HG03196 (cell line): ENCODE results near the gene TRAF2.

Experiments used
- ATAC-seq: cut with Tn5 transposase; IDR thresholded peaks from one replicate; pipeline ENCODE4 v1.9.1; 2021; ENCODE audit not compliant: unreplicated experiment

Gene TRAF2

DNA sequence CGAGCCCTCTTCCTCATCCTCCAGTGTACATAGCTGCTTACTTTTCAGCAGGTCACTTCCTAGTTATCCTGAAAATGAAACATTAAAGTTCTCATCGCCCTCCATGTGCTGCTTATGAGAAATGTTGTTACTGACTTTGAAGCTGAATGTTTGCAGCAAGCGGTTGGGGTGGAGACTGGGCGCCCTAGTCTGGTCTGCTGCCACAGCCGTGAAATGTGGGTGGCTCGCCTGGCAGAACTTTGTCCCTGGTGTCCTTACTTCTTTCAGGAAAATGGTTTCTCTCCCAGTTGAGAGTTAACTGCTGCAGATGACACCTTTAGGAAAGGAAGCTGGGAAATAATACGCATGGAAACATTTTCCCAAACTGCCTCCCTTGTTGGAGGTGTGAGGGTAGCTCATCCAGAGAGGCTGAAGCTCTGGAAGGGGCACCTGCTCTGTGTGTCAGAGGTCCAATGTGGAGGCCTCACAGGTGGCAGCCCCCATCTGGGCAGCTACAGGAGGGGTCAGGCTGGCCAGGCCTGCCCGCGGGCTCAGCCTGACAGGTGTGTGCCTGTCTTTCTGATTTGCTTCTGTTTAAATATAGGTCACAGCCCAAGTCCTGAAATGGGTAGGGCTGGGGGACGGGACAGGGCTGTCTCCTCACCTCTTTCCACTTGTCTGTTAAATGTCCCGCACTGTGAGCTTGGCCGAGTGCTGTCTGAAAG lies 24.0 kb downstream of the TRAF2 start:
- no peak for ATAC-seq

DNA sequence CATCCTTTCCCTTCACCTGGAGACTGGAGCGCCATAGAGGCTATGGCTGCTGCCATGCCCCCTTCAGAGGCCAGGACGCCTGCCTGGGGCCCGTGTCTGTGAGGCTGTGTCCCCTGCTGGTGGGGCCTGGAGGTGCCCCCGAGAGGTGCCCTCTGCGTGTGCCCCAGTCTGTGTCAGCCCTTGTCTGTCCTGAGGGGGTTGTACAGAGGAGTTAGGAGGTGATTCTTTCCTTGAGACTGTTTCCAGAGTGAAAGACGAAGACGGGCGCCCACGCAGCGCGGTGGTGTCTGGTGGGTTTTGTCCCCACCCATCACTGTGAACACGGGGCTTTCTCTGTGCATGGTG lies 24.6 kb downstream of the TRAF2 start:
- no peak for ATAC-seq

DNA sequence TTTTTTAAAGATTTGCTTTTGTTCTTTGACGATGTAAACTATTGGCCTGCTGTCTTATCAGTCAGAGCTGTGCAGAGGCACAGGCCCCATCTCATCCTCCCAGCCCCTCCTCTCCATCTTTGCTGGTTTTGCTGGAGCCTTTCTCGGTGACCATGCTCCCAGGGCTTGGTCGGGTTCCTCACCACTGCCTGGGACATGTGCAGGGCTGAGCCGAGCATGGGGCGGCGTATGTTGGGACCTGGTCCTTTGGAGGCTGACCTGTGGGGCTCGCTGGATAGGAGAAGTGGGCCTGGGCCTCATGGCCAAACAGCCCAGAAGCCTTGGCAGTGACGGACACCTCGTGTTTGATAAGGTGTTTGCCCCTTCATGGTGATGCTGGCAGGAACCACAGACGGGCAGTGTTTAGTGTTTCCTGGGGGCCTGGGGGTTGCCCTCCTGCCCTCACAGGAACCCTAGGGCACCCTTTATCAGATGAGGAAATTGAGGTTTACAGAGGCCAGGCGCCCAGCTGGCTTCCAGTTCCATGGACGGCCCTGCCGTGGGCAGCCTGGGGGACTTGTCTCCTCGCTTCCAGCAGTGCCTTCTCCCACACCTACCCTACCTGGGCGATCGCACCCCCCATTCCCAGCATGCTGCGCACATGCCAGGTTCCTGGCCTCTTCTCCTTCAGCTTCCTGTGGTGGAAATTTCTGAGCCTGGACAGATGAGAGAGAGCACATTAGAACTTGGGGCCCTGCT lies 27.6 kb downstream of the TRAF2 start:
- ATAC-seq, result no peak

DNA sequence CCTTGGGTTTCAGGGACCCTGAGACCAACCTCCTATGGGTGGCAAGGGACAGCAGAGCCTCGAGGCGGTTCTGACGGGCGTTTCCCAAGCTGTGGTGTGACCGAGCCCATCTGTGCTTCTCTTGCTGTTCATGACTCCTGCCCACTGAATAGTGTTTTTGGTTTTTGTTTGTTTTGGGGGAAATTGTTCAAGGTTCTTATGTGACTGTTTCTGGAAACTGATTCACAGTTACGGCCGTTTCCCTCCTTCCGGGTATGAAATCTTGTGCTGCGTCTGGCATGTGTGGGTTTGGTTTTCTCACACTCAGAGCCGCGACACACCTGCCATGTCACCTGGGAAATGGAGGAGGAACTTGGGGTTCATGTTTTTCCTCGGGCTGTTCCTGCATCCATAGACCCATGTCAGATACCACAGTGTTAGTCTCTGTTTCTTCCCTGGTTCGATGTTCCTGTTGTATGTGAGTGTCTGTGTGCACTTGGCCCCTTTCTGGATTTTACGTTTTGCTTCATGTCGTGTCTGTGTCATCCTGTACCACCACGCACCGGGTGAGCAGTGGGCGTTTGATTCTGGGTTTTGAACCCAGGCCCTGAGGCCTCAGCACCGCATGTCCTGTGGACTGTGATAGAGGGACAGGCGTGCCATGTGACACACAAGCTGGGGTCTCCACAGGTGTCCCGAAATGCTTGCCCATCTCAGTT lies 29.5 kb downstream of the TRAF2 start:
- ATAC-seq, result no peak

DNA sequence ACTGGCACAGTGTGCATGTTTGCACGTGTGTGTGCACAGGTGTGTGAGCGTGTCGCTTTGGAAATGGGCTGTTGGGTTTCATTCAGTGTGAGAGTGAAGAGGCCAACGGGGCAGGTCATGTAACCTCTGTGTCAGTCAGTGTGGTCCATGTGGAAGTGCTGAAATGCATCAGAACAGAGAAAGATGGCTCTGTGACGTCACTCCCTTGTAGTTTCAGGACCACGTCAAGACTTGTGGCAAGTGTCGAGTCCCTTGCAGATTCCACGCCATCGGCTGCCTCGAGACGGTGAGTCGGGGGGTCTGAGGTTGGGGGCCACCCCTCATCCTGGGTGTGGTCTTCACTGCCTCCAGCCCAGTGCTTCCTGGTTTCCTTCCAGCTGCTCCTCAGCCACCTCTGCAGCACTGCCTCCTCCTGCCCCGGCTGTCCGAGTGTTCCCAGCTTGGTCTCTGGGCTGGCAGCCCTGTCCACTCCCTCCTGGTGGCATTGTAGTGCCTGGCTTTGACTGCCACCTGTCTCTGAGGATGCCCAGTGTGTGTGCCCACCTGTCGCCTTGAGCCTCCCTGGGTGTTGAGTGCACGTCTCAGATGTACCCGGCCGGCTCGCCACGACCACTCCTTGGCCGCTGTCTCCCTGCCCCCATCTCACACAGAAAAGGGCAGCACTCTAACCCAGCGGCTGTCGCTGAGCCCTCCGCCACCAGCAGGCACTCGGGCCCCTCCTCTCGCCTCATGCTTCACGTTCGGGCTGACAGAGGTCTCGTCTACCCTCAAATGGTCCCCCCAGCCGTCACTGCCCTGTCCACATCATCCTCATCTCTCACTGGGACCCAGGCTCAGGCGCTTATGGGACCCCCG lies 30.2 kb downstream of the TRAF2 start:
- ATAC-seq, result no peak

DNA sequence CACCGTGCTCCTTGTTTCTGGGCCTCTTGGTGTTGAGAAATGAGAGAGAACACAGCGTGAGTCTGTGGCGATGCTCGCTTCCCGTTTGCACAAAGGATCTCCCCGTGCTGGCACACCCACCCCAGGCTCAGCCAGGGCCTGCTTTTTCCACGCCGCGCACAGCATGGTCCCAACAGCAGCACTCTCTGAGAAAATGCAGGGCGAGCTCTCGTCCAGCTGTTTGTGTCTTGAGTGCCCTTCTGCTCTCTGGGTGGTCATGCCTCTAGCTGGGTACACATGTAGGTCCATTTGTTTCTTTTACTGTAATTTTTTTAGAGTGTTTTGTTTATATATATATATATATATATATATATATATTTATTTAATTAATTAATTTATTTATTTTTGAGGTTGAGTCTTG lies 31.6 kb downstream of the TRAF2 start:
- no peak for ATAC-seq

DNA sequence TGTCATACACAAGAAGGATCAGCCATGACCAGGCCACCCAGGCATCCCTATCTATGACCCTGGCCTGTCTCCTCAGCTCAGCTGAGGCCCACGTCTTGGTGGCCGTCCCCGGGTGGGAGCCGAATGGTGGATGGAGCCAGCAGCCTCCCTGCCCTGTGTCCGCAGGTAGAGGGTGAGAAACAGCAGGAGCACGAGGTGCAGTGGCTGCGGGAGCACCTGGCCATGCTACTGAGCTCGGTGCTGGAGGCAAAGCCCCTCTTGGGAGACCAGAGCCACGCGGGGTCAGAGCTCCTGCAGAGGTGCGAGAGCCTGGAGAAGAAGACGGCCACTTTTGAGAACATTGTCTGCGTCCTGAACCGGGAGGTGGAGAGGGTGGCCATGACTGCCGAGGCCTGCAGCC lies 33.8 kb downstream of the TRAF2 start:
- ATAC-seq, result no peak

DNA sequence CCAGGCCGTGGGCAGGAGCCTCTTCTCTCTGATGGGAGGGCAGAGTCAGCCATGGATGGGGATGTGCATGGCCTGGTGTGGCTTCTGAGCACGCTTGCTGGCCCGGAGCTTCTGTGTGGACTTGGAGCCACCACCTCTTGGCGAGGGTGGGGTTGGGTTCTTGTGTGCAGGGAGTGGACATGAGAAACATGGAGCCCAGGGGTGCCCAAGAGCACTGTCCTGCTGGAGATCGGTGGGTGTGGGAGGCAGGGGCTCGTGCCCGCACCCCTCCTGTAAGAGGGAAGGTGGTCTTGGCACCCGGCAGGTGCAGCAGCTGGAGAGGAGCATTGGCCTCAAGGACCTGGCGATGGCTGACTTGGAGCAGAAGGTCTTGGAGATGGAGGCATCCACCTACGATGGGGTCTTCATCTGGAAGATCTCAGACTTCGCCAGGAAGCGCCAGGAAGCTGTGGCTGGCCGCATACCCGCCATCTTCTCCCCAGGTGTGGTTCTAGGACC lies 34.5 kb downstream of the TRAF2 start:
- no peak for ATAC-seq

DNA sequence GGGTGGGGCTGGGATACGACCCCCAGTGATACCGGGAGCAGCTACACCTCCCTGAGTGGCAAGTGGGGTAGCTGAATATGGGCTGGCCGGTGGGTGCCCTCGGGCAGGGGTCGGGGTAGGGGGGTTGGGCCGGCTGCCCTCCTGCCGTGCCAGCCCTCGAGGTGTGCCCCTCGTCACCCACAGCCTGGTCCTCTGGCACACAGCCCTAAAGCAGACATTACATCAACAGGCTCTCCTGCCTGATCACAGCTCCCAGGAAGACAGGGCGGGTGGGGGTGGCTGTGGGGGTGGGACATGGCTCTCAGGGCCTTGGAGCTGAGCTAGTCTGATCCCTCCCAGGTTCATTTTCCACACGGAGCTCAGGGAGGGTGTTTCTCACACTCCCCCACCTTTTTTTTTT lies 35.0 kb downstream of the TRAF2 start:
- ATAC-seq, result no peak

DNA sequence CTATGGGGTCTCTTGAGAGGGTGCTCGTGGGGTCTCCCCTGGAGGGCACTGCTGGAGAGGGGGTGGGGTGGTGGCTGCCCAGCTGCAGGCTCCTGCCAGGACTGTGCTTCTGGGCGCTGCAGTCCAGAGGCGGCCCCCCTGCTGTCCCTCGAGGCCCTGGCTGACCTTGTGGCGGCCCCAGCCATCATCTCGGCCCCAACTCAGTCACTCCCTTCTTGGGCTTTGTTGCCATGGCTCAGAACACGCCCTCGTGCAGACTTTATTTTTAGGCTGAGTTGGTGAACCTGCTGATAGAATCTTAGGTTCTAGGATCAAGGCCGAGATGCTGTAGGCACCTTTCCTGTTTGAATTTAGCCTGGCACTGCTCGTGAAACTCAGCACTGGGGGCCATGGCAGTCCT lies 35.4 kb downstream of the TRAF2 start:
- no peak for ATAC-seq

DNA sequence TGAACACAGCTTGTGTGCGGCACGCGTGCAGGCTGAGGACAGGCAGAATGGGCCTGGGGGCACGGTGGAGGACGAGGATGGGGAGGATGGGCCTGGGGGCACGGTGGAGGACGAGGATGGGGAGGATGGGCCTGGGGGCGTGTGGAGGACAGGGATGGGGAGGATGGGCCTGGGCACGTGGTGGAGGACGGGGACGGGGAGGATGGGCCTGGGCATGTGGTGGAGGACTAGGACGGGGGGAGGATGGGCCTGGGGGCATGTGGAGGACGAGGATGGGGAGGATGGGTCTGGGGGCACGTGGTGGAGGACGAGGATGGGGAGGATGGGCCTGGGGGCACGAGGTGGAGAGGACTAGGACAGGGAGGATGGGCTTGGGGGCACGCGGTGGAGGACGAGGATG lies 36.2 kb downstream of the TRAF2 start:
- no peak for ATAC-seq

DNA sequence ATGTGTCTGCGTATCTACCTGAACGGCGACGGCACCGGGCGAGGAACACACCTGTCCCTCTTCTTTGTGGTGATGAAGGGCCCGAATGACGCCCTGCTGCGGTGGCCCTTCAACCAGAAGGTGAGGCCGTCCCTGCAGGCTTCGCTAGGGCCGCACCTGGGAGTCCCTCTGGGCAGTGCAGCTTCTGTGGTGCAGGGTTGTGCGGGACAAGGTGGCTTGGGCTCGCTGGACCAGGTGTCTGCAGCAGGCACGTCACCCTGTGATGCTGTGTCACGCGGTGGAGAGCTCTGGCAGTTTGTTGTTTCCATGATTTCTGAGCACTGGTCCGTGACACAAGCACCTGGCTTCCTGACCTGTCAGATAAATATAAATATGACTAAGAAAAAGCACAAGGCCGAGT lies 37.6 kb downstream of the TRAF2 start:
- ATAC-seq, result no peak

DNA sequence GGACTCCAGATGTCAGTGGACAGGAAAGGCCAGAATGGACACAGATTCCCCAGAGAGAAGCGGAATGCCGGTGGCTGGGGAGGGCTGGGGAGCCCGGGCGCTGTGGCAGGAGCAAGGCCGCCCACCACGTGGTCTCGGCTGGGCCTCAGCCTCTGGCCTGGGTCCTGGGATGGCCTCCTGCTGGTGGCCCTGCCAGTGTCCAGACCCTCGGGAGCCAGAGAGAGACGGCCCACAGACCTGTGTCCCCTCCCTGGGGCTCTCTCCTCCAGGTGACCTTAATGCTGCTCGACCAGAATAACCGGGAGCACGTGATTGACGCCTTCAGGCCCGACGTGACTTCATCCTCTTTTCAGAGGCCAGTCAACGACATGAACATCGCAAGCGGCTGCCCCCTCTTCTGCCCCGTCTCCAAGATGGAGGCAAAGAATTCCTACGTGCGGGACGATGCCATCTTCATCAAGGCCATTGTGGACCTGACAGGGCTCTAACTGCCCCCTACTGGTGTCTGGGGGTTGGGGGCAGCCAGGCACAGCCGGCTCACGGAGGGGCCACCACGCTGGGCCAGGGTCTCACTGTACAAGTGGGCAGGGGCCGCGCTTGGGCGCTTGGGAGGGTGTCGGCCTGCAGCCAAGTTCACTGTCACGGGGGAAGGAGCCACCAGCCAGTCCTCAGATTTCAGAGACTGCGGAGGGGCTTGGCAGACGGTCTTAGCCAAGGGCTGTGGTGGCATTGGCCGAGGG lies 39.3 kb downstream of the TRAF2 start:
- no peak for ATAC-seq

DNA sequence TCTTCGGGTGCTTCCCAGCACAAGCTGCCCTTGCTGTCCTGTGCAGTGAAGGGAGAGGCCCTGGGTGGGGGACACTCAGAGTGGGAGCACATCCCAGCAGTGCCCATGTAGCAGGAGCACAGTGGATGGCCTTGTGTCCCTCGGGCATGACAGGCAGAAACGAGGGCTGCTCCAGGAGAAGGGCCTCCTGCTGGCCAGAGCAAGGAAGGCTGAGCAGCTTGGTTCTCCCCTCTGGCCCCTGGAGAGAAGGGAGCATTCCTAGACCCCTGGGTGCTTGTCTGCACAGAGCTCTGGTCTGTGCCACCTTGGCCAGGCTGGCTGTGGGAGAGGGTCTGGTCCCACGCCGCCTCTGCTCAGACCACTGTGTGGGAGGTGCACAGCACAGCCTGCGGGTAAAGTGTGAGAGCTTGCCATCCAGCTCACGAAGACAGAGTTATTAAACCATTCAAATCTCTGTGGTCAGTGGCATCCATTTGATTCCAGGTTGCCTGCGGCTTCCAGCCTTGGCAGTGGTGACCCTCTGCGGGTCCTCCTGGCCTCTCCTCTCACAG lies 39.9 kb downstream of the TRAF2 start:
- no peak for ATAC-seq

DNA sequence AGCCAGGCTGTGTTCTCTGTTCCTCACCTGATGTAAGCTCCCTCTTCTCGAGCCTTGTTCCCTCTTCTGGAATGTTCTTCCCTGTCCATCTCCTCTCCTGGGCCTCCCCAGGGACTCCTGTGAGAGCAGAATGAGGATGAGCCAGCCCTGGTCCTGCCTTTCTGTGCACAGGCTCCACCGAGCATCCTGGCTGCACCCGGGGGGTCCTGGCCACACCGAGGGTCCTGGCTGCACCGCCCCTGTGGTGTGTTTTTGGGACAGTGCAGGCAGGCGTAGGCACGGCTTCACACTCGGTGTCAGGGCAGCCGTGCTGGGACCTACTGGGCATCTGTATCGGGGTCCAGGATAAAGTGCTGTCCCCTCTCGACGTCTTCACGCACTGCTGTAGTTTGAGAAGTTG lies 40.4 kb downstream of the TRAF2 start:
- no peak for ATAC-seq

DNA sequence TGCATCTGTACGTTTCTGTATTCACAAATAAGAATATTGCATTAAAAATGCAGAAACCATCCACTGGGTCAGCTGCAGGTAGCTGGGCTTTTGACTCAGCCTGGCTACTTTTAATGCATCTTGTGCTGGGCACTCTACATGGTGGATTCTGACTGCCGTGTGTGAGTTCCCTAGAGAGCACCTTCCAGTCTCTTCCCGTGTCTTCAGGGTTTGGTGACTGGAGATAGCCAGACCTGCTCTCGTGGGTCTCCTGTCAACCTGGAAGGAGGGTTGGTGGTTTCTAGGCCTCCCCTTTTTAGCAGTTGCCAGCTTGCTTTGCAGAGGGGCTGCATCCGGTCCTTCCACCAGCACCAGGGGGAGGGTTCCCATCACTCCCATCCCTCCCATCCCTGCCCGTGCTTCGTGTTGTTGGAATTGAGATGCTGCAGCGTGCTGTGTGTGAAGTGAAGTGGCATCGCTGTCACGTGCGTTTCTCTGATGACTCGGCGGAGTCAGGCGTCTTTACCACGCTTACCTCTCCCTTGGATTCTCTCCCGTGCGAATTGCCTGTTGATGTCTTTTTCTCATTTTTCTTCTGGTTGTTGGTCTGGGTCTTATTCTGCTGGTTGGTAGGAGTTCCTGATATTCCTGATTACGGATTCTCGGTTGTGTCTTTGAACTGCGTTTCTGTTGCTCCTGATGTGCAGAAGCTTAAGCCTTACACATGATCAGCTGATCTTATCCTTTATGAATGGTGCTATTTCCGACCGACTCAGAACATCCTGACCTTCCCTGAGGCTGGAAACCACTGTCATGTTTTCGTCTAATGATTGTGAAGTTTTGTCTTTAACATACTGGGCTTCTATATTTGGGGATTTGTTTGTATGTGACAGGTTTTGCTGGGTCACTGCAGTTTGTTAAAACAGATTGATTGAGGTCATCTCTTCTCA lies 41.3 kb downstream of the TRAF2 start:
- no peak for ATAC-seq

DNA sequence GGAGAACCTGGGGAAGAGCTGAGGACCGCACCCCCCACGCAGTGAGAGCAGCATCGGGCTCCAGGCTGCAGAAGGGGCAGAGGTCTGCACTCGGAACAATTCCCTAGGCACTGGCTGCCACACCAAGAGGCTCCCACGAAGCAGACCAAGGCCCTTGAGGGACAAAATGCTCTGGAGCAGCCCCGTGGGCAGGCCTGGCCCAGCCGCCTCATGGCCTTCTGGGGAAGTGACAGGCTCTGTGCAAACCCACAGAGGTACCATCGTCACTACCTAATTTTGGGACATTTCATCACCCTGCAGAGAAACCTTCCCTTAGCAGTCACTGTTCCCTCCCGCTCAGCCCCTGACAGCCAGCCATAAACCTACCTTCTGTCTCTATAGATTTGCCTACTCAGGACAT lies 42.3 kb downstream of the TRAF2 start:
- ATAC-seq, result no peak

DNA sequence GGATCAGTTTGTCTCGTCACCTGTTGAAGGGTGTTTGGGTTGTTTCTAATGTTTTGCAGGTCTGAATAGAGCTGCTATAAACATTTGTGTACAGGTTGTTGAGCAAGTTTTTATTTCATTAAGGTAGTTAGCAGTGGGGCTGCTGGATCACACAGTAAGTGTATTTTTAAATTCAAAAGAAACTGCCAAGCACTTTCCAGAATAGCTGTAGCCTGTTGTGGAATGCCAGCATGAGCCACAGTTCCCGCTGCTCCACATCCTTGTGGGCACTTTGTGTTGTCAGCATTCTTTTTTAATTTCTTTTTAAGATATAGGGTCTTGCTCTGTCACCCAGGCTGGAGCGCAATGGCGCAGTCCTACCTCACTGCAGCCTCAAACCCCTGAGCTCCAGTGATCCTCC lies 43.7 kb downstream of the TRAF2 start:
- no peak for ATAC-seq

DNA sequence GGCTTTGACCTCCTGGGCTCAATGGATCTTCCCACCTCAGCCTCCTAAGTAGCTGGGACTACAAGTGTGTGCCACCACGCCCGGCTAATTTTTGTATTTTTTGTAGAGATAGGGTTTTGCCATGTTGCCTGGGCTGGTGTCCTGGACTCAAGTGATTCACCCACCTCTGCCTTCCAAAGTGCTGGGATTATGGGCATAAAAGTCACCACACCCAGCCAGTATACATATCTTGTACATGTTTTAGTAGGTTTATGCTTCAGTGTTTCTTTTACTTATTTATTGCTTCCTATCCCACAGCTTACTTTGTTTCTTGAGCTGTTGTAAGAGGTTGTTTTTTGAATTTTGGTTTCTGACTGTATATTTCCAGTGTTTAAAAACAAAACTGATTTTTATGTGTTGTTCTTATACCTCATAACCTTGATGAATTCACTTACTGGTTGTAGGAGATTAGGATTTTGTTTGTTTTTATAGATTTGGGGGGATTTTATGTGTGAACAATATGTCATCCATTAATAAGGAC lies 45.4 kb downstream of the TRAF2 start:
- ATAC-seq, result no peak
